Measurements from ENCODE around the gene NFIA.

DNA sequence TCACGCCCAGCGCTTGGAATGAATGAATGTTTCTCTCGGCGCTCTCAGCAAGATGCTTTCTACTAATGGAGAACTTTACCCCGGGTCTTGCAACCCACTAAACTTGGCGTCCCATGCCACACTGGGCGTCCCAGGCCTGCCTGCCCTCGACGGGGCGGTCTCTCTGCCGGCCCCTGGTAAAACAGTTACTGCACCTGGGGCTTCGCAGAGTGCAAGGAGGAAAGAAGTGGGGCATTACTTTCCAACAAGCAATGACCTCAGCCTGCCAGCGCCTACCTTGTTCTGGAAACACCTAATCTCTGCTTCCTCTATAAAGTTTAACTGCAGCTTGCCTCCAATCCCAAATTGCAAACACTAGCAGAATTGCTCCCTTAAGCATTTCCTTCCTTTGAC is 27.8 kb upstream of the NFIA start:
- TF ChIP-seq, protein P1, sequence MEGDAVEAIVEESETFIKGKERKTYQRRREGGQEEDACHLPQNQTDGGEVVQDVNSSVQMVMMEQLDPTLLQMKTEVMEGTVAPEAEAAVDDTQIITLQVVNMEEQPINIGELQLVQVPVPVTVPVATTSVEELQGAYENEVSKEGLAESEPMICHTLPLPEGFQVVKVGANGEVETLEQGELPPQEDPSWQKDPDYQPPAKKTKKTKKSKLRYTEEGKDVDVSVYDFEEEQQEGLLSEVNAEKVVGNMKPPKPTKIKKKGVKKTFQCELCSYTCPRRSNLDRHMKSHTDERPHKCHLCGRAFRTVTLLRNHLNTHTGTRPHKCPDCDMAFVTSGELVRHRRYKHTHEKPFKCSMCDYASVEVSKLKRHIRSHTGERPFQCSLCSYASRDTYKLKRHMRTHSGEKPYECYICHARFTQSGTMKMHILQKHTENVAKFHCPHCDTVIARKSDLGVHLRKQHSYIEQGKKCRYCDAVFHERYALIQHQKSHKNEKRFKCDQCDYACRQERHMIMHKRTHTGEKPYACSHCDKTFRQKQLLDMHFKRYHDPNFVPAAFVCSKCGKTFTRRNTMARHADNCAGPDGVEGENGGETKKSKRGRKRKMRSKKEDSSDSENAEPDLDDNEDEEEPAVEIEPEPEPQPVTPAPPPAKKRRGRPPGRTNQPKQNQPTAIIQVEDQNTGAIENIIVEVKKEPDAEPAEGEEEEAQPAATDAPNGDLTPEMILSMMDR (IDR thresholded peaks at IDR 0.05), result no peak
- TF ChIP-seq POLR2A (IDR thresholded peaks at IDR 0.05) (no peak), EP300 (IDR thresholded peaks at IDR 0.05) (no peak), POLR2AphosphoS5 (IDR thresholded peaks at IDR 0.05) (no peak)

Measured in upper lobe of left lung (tissue), 4 donors.